ENCODE measurements around the gene AATK. TPM values are rescaled to one million over a fixed set of nuclear protein-coding genes. Genes with fewer than 3 reads are reported as not detected.

The AATK gene
- total and polyA plus RNA-seq, 11 donors: 1.3 to 12.0 (median 9.3) TPM

- Histone ChIP-seq H3K27ac (no peak overlapping the region), H3K36me3 (peaks cover 0 to 4% (median 0%) of the 10 kb centered on the region in 9 donors), H3K4me3 (peak overlapping the region in 10 of 12 donors; percentile 16 to 55 (median 32)), H3K27me3 (peaks cover 0 to 39% (median 0%) of the 10 kb centered on the region in 9 donors), H3K4me1 (peaks cover 0 to 18% (median 3%) of the 10 kb centered on the region in 12 donors), H3K9me3 (no peaks in the 10 kb centered on the region)
- DNase-seq (peak; percentile 48 to 87 (median 71)), ATAC-seq (peak in 3 of 4 donors; percentile 53 to 60 (median 55))
- 15 to 40% (median 23%) methylated on average over 32 to 89 of the region's 89 CpGs for WGBS, 4 donors
- intact Hi-C loops (cut with DNase I): no loop called here
- TF ChIP-seq CTCF (IDR thresholded peaks at IDR 0.05) (peak in 2 of 12 donors; percentile 8 to 30), POLR2A (IDR thresholded peaks at IDR 0.05) (no peak)
Observed at GRCh38 chr17:81119223-81120148, 46.5 kb downstream of the AATK start.

- WGBS, 4 donors: 62 to 81% (median 66%) methylated on average over 23 to 24 of the region's 24 CpGs
- Histone ChIP-seq H3K27me3 (peaks cover 0 to 39% (median 0%) of the 10 kb centered on the region in 9 donors), H3K4me1 (peaks cover 0 to 18% (median 3%) of the 10 kb centered on the region in 12 donors), H3K4me3 (peak overlapping the region in 3 of 12 donors; percentile 43 to 55 (median 49)), H3K36me3 (peaks cover 0 to 4% (median 0%) of the 10 kb centered on the region in 9 donors), H3K27ac (no peak overlapping the region), H3K9me3 (no peaks in the 10 kb centered on the region)
- DNase-seq (no peak), ATAC-seq (no peak)
- TF ChIP-seq CTCF (IDR thresholded peaks at IDR 0.05) (no peak), POLR2A (IDR thresholded peaks at IDR 0.05) (no peak)
- intact Hi-C loops (cut with DNase I): no loop called here
Observed at GRCh38 chr17:81118308-81119221, 47.5 kb downstream of the AATK start.

DNA sequence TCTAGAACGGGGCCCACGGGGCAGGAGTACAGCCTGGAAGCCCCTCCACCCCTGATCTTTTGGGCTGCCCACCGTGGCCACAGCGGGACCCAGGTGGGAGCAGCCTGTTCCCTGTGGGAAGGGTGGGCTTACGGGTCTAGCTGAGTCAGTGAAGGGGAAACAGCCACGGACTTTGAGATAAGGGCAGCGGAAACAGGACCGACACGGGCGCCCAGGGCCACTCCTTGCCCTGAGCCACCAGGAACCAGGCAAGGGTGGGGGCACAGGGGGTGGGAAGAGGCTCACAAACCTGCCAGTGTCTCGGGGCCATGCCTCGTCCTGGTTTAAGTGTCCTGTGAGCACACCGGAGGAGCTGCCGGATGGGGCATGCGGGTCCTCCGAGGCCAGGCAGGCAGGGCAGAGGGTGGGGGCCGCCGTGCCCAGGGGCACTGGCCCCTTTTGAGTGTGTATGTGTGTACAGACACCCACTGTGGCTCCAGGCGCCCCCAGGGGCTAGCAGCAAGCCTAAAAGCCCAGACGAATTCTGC, 48.3 kb downstream of the AATK start:
- peaks cover 0 to 18% (median 3%) of the 10 kb centered on the region in 12 donors for H3K4me1 ChIP-seq
- intact Hi-C loops (cut with DNase I): no loop called here
- no peaks in the 10 kb centered on the region for H3K9me3 ChIP-seq
- H3K4me3 ChIP-seq: no peak overlapping the region
- H3K27ac ChIP-seq: no peak overlapping the region
- DNase-seq (no peak), ATAC-seq (no peak)
- peaks cover 0 to 5% (median 0%) of the 10 kb centered on the region in 9 donors for H3K36me3 ChIP-seq
- WGBS, 4 donors: 75 to 85% (median 81%) methylated on average over 16 to 20 of the region's 20 CpGs
- TF ChIP-seq POLR2A (IDR thresholded peaks at IDR 0.05) (no peak), CTCF (IDR thresholded peaks at IDR 0.05) (no peak)
- H3K27me3 ChIP-seq: peaks cover 0 to 33% (median 0%) of the 10 kb centered on the region in 9 donors
